Endometrial microvascular endothelial cells (primary cell): ENCODE measurements around the gene TMEM59. TPM values are rescaled to one million over a fixed set of nuclear protein-coding genes. Genes with fewer than 3 reads are reported as not detected.
"Not testable (repeated sequence)": the region's sequence is repeated elsewhere in the genome, so short reads cannot be mapped to it uniquely, and the experiment has no call there.

Experiments used
- in situ Hi-C: cut with HindIII; loops from 2 replicates; pipeline ENCODE4 v1.10.0; 2017; ENCODE audit warnings: low sequenced_read_pairs, low pct_unique_long_range_greater_than_20kb; ENCODE audit errors: inconsistent ontology term
- total RNA-seq: library from RNA; depleted of rRNA; stranded (reverse); fragments of >200 nt; gene quantifications from one replicate; pipeline ENCODE4 v1.2.3, GENCODE V29; 2015; ENCODE audit errors: inconsistent ontology term

TMEM59 gene
- total RNA-seq, 1 donor from 2014 or later, result 201 TPM

DNA sequence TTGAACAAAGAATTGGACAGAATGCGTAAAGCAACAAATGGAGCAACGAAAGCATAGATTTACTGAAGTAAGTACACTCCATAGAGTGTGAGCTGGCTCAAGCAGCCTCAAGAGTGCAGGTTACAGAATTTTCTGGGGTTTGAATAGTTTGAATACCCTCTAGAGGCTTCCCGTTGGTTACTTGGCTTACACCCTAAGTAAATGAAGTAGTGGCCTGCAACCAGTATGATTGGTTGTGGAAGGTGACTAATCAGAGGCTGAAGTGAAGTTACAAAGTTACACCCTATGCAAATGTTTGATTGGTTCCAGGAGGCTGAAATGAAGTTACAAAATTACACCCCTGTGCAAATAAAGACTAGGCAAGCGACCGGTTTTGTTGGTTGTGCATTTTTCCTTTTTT is 11.3 kb upstream of the TMEM59 start:
- in situ Hi-C loops, result no loop called here

DNA sequence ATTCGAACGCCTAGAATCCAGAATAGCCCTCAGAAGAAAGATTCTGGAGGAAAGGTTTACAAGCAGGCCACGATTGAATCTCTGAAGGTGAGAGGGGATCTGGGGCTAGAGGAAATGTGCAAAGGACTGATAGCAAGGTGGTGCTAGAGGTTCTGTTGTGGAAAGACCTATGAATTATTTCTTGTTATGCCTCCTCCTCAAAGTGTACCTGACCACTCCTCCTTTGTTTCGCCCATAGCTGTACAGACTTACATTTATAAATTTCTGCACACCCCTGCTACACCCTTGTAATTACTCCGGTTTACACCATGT is 1.4 kb upstream of the TMEM59 start:
- in situ Hi-C loops, result no loop called here

DNA sequence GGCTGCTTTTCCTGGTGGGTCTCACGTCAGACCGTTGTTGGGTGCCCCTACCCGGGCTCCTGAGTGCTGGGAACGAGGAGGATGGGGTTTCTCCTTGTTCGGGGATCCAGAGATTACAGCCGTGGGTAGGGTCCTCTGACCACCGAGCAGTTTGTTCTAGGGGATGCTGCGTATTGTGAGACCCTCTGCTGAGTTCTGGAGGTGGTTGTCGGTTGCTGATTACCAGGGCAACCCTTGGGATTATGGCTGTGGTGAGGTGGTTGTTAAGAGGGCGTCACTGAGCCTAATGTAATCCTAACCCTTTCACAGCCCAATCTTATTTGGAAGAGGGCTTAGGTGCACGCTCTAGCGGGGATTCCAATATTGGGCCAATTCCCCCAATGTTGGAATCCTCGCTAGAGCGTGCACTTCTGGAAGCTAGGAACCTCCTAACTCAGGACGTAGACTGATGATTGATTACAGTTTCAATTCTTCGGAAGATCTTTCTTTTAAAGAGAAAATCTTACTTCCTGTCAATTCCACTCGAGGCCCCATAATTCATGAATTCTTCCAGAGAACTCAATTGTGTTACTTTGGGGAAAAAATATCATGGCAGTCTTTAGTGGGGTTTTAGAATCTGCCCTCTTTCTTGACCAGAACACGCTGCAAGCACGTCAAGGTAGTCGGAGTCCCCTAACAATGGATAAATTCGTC is 887 bp upstream of the TMEM59 start:
- in situ Hi-C loops, result no loop called here

DNA sequence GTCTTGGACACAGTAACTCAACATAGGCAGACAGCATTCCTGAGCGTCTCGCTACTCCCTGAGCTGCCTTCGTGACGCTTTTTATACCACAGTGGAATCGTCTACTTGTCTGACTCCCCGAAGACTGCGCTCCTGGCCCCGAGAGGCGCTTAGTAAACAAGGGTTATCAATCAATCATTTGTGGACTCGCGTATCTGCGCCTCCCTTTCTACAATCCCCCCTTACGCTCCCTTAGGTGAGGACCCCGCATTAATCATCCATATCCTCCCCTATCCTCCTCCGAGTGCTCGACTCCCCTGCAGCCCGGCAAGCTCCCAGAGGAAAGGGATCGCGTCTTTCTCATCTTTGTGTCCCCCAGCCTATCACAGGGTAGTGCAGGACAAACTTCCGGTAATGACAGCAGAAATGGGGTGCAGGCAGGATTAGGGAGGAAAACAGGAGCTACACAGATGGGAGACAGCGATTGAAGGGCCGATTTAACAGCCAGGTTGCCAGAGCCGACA is 522 bp downstream of the TMEM59 start:
- in situ Hi-C loops, result no loop called here

DNA sequence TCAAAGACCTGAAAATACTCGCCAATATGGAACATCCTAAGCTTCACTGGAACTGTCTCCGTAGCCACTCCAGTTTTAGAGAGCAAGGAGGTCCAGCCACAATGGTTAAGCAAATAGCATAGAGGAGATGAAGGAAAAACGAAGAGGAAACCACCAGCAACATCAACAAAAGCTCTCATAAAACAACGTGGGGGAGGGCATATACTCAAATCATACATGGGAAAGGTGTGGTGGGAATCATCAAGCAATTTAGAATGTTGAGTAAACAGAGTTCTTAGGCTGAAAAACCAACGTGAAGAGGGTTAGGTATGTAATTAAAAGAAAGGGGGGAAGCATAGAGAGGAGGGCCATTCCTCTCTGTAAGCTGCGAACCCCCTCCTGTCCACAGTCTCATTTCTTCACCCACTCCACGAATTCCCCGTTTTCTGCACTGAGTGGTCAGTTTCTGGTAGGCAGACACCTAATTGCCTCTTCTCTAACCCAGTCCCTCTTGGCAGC is 1.0 kb downstream of the TMEM59 start:
- in situ Hi-C loops, result no loop called here

DNA sequence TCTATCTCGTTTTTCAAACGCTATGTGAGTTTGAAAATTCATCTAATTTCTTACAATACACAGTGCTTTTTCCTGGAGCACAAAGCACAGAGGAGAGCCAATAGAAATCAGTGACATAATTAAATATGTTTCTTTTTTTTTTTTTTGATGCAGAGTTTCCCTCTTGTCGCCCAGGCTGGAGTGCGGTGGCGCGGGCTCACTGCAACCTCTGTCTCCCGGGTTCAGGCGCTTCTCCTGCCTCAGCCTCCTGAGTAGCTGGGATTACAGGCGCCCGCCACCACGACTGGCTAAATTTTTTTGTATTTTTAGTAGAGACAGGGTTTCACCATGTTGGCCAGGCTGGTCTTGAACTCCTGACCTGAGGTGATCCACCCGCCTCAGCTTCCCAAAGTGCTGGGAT is 2.6 kb downstream of the TMEM59 start:
- in situ Hi-C loops, result not testable (repeated sequence)

DNA sequence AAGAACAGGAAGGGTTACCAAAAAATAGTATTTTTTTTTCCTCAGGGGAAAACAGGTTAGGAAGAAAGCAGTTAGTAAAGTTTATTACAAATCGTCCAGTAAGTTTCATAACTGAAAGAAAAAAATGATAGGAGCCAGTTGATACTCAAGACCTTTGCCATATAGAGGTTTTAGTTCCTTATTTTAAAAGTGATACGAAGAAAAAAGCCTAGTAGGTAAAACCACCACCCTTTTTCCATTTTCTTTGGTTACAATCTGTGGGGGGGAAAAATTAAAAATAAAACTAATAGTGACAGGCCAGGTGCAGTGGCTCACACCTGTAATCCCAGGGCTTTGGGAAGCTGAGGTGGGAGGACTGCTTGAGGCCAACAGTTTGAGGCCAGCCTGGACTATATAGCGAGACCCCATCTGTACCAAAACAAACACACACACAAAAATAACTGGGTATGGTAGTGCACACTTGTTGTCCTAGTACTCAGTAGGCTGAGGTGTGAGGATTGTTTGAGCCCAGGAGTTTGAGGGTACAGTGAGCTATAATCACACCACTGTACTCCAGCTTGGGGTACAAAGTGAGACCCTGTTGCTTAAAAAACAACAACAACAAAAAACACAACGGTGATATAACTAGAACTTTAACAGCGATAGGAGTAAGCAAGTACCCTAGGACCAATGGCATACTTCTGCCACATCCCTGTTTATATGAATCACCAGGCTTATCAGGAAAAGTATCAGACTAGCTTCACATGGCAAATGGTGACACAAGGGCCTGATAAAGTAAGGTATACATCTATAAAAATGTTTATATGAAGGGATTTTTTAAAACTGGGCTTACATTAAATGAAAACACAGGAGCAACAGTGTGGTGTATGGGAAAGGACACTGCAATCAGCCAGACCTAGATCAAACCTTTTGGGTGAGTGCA is 5.4 kb downstream of the TMEM59 start:
- in situ Hi-C loops, result no loop called here

DNA sequence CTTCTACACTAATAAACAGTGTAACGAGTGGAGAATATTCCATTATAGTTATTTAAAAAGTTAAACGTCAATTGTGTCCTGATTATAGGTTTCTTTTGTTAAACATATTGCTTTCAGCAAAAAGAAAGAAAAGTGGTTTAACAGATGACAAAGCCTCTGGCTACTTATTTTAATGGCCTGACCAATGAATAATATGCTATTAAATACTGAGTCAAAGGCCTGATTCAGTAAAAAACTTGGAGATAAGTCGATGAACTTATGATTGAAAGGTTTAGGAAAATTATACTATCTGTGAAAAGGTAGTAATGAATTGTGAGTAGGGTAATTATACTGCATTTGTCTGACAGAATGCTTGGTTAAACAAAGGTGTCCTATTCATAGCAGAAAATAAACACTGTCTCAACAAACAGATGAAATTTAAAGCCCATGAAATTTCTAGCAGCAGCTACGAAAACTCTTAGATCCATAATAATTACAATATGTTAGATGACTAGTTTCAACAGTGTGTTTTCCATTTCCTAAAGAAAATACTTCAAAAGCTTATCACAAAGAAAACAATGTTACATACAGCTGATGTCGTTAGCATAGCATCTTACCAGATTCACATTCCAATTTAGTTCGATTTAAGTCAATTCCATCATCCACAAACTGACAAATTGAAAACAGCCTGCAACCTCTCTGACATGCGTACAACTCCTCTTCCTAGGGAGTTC is 6.2 kb downstream of the TMEM59 start:
- in situ Hi-C loops, result no loop called here

DNA sequence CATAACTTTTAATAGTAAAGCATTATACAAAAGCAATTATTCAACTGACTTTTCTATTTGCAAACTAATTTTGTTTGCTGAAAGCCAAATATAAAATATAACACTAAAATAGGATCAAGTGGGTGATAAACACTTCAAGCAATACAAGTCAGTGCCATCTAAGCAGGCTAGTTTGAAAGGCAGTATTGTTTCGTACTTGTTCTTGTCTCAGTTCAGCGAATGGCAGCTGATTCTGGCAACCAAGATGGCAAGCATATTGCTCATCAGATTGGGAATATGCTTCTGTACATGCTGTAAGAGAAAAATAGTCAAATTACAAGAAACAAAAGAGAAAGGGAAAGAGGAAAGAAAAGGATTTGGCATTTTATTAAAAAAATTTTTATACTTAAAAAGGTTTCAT is 7.5 kb downstream of the TMEM59 start:
- in situ Hi-C loops, result no loop called here

DNA sequence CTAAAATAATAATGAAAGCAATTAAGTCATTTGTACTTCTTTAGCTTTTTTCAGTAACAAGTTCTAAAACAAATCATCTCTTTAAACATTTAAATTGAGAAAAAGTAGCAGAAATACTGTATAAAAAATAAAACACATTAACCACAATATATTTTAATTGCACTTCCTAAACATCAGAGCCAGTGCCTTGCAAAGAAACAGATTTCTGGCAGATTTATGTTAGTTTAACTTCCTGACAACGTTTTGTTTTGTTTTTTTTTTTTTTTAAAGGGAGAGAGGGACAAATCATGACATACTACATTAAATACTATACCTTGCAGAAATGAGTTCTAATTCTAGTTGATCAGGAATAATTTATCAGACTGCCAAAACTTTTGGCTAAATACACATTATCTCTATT is 11.2 kb downstream of the TMEM59 start:
- in situ Hi-C loops, result no loop called here

DNA sequence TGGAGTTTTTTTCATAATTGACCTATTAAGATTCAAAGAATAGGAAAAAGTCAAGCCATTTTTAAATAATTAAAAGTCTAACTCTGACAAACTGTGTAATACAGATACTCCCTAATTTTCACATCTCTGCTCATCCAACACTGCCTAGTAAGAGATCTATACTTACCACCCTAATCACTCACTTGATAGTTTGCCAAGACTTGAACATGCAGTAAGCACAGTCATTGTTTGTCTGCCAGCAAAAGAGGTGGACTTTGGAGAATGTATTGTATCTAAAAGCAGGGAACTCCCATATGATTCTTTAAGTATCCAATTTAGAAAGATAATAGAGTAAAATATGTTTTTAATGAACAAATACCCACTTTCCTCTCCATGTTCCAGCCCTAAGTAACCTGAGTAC is 15.5 kb downstream of the TMEM59 start:
- in situ Hi-C loops, result no loop called here

DNA sequence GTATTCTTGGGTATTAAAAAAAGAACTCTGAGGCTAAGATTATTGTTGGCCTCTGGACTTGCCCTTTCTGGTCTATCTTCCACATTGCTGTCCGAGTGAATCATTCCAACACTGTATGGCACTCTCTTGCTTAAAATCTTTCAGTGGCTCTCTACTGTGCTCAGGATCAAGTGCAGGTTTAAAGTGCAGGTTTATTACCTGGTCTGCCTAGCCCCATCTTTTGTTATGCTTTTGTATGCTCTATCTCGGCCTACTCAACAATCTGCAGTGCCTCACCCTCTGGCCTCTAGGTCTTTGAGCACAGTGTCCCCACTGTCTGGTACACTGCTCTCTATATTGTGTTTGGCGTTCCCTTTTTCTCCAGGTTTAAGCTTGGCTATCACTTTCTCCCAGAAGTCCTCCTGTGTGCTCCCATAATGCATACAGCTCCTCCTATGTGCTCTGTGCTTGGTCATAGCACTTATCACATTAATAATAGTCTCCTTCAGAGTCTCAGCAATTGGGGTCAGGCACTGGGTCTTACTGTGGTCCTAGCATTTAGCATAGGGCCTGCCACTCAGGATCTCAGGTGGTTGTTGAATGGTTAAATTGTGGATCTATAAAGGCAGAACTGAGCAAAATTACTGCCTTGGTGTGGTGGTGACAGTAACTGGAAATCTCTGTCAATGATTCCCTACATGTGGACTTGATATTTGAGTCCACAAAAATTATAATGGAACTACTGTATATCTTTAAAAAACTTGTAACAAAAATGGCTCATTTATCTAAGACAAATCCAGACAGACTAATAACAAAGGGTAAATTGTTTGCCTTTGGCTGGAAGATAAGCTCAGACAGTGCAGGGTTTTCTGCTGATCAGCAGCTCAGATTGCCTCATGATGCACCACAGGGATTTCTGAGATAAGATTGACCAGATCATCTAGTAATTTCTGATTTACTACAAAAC is 24.4 kb downstream of the TMEM59 start:
- in situ Hi-C loops, result no loop called here

DNA sequence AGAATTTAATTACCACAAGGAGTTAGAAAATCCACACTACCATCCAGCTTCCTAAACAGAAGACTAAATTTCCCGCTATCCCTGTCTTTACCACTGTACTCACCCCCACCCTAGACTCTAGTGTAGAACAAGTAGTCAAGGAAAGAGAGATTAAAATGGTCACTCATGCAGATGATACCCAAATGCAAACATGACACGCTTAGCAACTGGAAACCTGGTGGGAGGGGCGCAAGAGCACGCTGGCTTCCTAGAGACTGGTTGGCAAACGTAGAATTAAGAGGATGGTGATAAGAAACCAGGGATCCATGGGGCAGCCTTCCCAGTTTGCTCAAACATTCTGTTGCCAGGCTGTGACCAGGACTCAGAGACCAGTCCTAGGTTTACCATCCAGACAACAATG is 25.2 kb downstream of the TMEM59 start:
- in situ Hi-C loops, result no loop called here

DNA sequence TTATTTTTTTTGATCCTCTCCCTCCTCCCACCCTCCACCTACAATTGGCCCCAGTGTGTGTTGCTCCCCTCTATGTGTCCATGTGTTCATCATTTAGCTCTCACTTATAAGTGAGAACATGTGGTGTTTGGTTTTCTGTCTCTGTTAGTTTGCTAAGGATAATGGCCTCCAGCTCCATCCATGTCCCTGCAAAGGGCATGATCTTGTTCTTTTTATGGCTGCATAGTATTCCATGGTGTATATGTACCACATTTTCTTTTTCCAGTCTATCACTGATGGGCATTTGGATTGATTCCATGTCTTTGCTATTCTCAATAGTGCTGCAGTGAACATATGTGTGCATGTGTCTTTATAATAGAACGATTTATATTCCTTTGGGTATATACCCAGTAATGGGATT is 28.2 kb downstream of the TMEM59 start:
- in situ Hi-C loops, result not testable (repeated sequence)

DNA sequence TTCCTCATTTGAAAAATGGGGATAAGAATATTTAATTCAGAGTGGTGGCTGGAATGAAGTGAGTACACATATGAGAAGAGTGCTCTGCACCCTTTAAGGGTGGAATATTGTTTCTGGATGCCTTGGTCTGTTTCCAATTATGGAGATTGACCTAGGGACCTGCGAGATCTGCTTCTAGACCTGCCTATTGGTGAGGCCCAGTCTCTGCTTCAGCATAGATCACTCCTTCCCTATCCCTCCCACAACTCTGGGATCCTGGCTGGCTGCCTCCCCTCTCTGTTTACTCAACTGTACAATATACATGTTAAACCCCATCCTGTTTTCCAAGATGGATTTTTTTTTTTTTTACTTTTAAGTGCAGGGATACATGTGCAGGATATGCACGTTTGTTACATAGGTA is 28.6 kb downstream of the TMEM59 start:
- in situ Hi-C loops, result no loop called here

DNA sequence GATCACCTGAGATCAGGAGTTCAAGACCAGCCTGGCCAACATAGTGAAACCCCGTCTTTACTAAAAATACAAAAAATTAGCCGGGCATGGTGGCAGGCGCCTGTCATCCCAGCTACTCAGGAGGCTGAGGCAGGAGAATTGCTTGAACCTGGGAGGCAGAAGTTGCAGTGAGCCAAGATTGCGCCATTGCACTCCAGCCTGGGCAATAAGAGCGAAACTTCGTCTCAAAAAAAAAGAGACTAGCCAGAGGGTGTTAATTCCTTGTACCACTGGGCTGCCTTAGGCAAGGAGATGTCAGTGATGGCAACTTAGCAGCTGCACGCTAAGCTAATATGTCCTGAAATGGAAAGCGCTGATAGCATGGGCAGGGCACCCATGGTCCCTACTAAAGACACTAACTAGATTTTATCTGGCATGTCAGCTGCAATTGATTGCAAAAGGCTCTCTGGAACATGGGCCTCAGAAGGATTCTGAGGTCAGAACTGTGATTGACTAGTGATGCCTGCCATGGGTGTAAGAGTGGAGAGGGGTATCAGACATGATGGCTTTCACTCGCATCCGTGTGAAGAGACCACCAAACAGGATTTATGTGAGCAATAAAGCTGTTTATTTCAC is 33.3 kb downstream of the TMEM59 start:
- in situ Hi-C loops, result not testable (repeated sequence)

DNA sequence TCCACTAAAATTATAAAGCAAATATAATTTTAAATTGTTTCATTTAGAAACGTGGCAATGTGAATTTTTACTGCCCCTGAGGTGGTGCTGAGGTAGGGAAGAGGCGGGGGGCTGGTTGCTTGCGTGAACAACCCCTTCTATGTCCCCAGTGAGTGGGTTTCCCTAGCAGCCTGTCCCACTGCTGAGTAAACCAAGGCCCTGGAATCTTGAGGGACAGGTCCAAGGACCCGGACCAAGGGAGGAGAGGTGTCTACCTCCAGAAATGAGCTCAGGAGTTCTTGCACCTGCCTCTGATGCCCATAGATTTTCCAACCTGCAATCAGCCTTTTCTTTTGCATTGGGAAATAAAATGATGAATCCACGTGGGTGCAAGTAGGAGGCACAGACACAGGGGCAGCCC is 34.4 kb downstream of the TMEM59 start:
- in situ Hi-C loops, result no loop called here

DNA sequence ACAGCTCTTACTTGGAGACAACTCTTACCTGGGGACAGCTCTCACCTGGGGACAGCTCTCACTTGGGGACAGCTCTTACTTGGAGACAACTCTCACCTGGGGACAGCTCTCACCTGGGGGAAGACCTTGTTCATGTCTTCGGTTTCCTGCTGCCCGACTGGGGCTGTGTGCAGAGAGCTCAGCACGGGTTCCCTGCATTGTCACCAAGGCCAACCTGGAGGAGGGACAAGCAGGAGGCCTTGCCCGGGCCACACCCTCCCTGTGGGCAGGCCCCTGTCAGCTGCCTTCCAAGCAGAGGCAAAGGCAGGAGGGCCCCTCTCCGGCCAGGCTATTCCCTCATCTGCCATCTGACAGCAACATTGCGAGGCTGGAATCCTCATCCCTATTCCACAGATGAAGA is 35.0 kb downstream of the TMEM59 start, which contains the start of gene LDLRAD1:
TSS of gene LDLRAD1 (minus strand) at position 208 of the 400 bp plus-strand sequence. CDS start at position 134, 74 bp downstream.
- in situ Hi-C loops, result no loop called here
